Peyer's patch (tissue), 4 donors: ENCODE data around the gene DHRSX.

ENCODE experiments used
- CTCF ChIP-seq, 6 experiments: fragments of 450-650 bp in 4 of 6; fragments of 200-600 bp in 2 of 6; sonication (generic) in 1 of 6; IDR thresholded peaks; one replicate each; pipeline ENCODE4 v1.5.1; 2017 to 2019; ENCODE audit warnings: antibody characterized with exemption in 6 of 6, mild to moderate bottlenecking in 3 of 6, moderate library complexity in 1 of 6
- POLR2A ChIP-seq, 2 donors: fragments of 450-650 bp; IDR thresholded peaks; one replicate each; pipeline ENCODE4 v1.5.1; 2017; ENCODE audit warnings: antibody characterized with exemption in 2 of 2, mild to moderate bottlenecking in 2 of 2, moderate library complexity in 2 of 2

- TF ChIP-seq CTCF (IDR thresholded peaks at IDR 0.05) (no peak), POLR2A (IDR thresholded peaks at IDR 0.05) (no peak)
Observed at GRCh38 chrX:2410279-2411020, 90.3 kb downstream of the DHRSX start.
